Parathyroid adenoma (tissue), 2 donors: ENCODE measurements around the gene ERCC4.

Experiments
- H2AFZ ChIP-seq: fragments of 300-600 bp; sonication (generic); one replicate; pipeline ENCODE4 v1.7.0; 2017; ENCODE audit warnings: antibody characterized with exemption, mild to moderate bottlenecking
- H3K27ac ChIP-seq: fragments of 300-600 bp; sonication (generic); one replicate; pipeline ENCODE4 v1.7.0; 2017
- H3K27me3 ChIP-seq: fragments of 300-600 bp; sonication (generic); one replicate; pipeline ENCODE4 v1.7.0; 2017; ENCODE audit warnings: low read length; ENCODE audit not compliant: control insufficient read depth, insufficient read depth
- H3K36me3 ChIP-seq: fragments of 300-600 bp; sonication (generic); one replicate; pipeline ENCODE4 v1.7.0; 2017; ENCODE audit warnings: low read length; ENCODE audit not compliant: control insufficient read depth, insufficient read depth
- H3K4me1 ChIP-seq: fragments of 300-600 bp; sonication (generic); one replicate; pipeline ENCODE4 v1.7.0; 2017; ENCODE audit warnings: control low read depth
- H3K4me2 ChIP-seq: fragments of 300-600 bp; sonication (generic); one replicate; pipeline ENCODE4 v1.7.0; 2017; ENCODE audit warnings: low read length
- H3K4me3 ChIP-seq: fragments of 300-600 bp; sonication (generic); one replicate; pipeline ENCODE4 v1.7.0; 2017; ENCODE audit warnings: low read depth, low read length
- H3K79me2 ChIP-seq: fragments of 300-600 bp; sonication (generic); one replicate; pipeline ENCODE4 v1.7.0; 2017; ENCODE audit warnings: control low read depth
- H3K9ac ChIP-seq: fragments of 300-600 bp; sonication (generic); one replicate; pipeline ENCODE4 v1.7.0; 2017; ENCODE audit warnings: mild to moderate bottlenecking
- H3K9me3 ChIP-seq: fragments of 300-600 bp; sonication (generic); one replicate; pipeline ENCODE4 v1.7.0; 2017; ENCODE audit warnings: low read length; ENCODE audit not compliant: control insufficient read depth
- CTCF ChIP-seq: fragments of 300-600 bp; sonication (generic); IDR thresholded peaks from one replicate; pipeline ENCODE4 v1.7.0; 2017; ENCODE audit warnings: antibody characterized with exemption, mild to moderate bottlenecking
- donor health status: primary hyperparathyroidism.

Gene ERCC4

GRCh38 chr16:13945744-13946485, 26.0 kb downstream of the ERCC4 start:
- Histone ChIP-seq H3K36me3 (no peaks in the 10 kb centered on the region), H3K27me3 (no peaks in the 10 kb centered on the region)
- TF ChIP-seq CTCF, result no peak

GRCh38 chr16:13948086-13948485, 28.1 kb downstream of the ERCC4 start:
- no peaks in the 10 kb centered on the region for H3K27me3 ChIP-seq
- no peak for TF ChIP-seq CTCF
- H3K9ac ChIP-seq, result no peak overlapping the region
- H3K36me3 ChIP-seq, result no peaks in the 10 kb centered on the region
- H3K4me1 ChIP-seq, result no peaks in the 10 kb centered on the region
- H2AFZ ChIP-seq, result no peak overlapping the region
- H3K4me2 ChIP-seq, result no peak overlapping the region
- H3K27ac ChIP-seq, result no peak overlapping the region
- no peak overlapping the region for H3K4me3 ChIP-seq
- H3K9me3 ChIP-seq, result no peaks in the 10 kb centered on the region
- H3K79me2 ChIP-seq, result no peaks in the 10 kb centered on the region

More at GRCh38 chr16:13945744-13946485, 26.0 kb downstream of the ERCC4 start:
- H3K9ac ChIP-seq, result no peak overlapping the region
- H2AFZ ChIP-seq, result no peak overlapping the region
- no peaks in the 10 kb centered on the region for H3K79me2 ChIP-seq
- H3K4me3 ChIP-seq, result no peak overlapping the region
- no peaks in the 10 kb centered on the region for H3K9me3 ChIP-seq
- no peaks in the 10 kb centered on the region for H3K4me1 ChIP-seq
- H3K27ac ChIP-seq, result no peak overlapping the region
- no peak overlapping the region for H3K4me2 ChIP-seq

- H3K9me3 ChIP-seq, result no peaks in the 10 kb centered on the region
- no peaks in the 10 kb centered on the region for H3K79me2 ChIP-seq
- H3K36me3 ChIP-seq, result no peaks in the 10 kb centered on the region
- no peak overlapping the region for H3K9ac ChIP-seq
- no peak overlapping the region for H2AFZ ChIP-seq
- no peak overlapping the region for H3K4me3 ChIP-seq
- no peaks in the 10 kb centered on the region for H3K27me3 ChIP-seq
- no peak overlapping the region for H3K4me2 ChIP-seq
- no peak overlapping the region for H3K27ac ChIP-seq
- no peak for TF ChIP-seq CTCF
- H3K4me1 ChIP-seq, result no peaks in the 10 kb centered on the region
These were observed 31.0 kb downstream of the ERCC4 start for GRCh38 chr16:13950821-13951547.

- H3K79me2 ChIP-seq, result no peaks in the 10 kb centered on the region
- no peak overlapping the region for H3K4me2 ChIP-seq
- H3K9ac ChIP-seq, result no peak overlapping the region
- H3K27ac ChIP-seq, result no peak overlapping the region
- no peaks in the 10 kb centered on the region for H3K4me1 ChIP-seq
- H3K36me3 ChIP-seq, result no peaks in the 10 kb centered on the region
- no peaks in the 10 kb centered on the region for H3K27me3 ChIP-seq
- H2AFZ ChIP-seq, result no peak overlapping the region
- H3K4me3 ChIP-seq, result no peak overlapping the region
- no peak for TF ChIP-seq CTCF
- no peaks in the 10 kb centered on the region for H3K9me3 ChIP-seq
These were observed 31.7 kb downstream of the ERCC4 start for GRCh38 chr16:13951611-13952010.
